Ishikawa (cell line): Measurements from ENCODE around the gene ECI2.

ENCODE experiments used
- CEBPB ChIP-seq: IDR thresholded peaks from 2 replicates; pipeline ENCODE4 v1.6.1; 2012
- CREB1 ChIP-seq: IDR thresholded peaks from 2 replicates; pipeline ENCODE4 v1.6.1; 2012; ENCODE audit warnings: low read depth
- EGR1 ChIP-seq: IDR thresholded peaks from 2 replicates; pipeline ENCODE4 v1.6.1; 2012
- EP300 ChIP-seq: IDR thresholded peaks from 2 replicates; pipeline ENCODE4 v1.6.1; 2012; ENCODE audit warnings: borderline replicate concordance
- FOXM1 ChIP-seq: IDR thresholded peaks from 2 replicates; pipeline ENCODE4 v1.6.1; 2012; ENCODE audit warnings: low read depth, borderline replicate concordance
- NFIC ChIP-seq: IDR thresholded peaks from 2 replicates; pipeline ENCODE4 v1.6.1; 2012
- RAD21 ChIP-seq: IDR thresholded peaks from 2 replicates; pipeline ENCODE4 v1.6.1; 2012; ENCODE audit warnings: low read depth
- TAF1 ChIP-seq: IDR thresholded peaks from 2 replicates; pipeline ENCODE4 v1.6.1; 2012; ENCODE audit warnings: low read depth, mild to moderate bottlenecking
- TCF12 ChIP-seq: IDR thresholded peaks from 2 replicates; pipeline ENCODE4 v1.6.1; 2012; ENCODE audit warnings: low read depth
- TEAD4 ChIP-seq: IDR thresholded peaks from 2 replicates; pipeline ENCODE4 v1.6.1; 2012
- YY1 ChIP-seq: IDR thresholded peaks from 2 replicates; pipeline ENCODE4 v1.6.1; 2012; ENCODE audit warnings: low read depth
- ZBTB7A ChIP-seq: IDR thresholded peaks from 2 replicates; pipeline ENCODE4 v1.6.1; 2012; ENCODE audit warnings: low read depth
- TF ChIP-seq, protein P1 (sequence below): IDR thresholded peaks from 2 replicates; pipeline ENCODE4 v1.6.1; 2012
- TF ChIP-seq, protein P2 (sequence below): IDR thresholded peaks from 2 replicates; pipeline ENCODE4 v1.6.1; 2012

ECI2 gene

GRCh38 chr6:4067673-4068072, 67.7 kb downstream of the ECI2 start:
- TF ChIP-seq FOXM1 = no peak
- no peak for TF ChIP-seq CEBPB
- no peak for TF ChIP-seq NFIC
- TF ChIP-seq TEAD4 = no peak
- no peak for TF ChIP-seq ZBTB7A
- TF ChIP-seq TAF1 = no peak
- TF ChIP-seq EGR1 = no peak
- TF ChIP-seq, protein P1, sequence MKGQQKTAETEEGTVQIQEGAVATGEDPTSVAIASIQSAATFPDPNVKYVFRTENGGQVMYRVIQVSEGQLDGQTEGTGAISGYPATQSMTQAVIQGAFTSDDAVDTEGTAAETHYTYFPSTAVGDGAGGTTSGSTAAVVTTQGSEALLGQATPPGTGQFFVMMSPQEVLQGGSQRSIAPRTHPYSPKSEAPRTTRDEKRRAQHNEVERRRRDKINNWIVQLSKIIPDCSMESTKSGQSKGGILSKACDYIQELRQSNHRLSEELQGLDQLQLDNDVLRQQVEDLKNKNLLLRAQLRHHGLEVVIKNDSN = no peak
- no peak for TF ChIP-seq TCF12
- no peak for TF ChIP-seq RAD21
- TF ChIP-seq YY1 = no peak
- no peak for TF ChIP-seq CREB1

GRCh38 chr6:4066029-4066755, 69.2 kb downstream of the ECI2 start:
- TF ChIP-seq, protein P2, sequence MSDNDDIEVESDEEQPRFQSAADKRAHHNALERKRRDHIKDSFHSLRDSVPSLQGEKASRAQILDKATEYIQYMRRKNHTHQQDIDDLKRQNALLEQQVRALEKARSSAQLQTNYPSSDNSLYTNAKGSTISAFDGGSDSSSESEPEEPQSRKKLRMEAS = no peak
- TF ChIP-seq, protein P1 = no peak
- TF ChIP-seq ZBTB7A = no peak
- TF ChIP-seq CREB1 = no peak
- TF ChIP-seq YY1 = no peak
- no peak for TF ChIP-seq NFIC
- TF ChIP-seq TEAD4 = no peak
- no peak for TF ChIP-seq EP300
- TF ChIP-seq CEBPB = no peak
- TF ChIP-seq TCF12 = no peak
- TF ChIP-seq EGR1 = no peak
